IPS-18c (cell line): Measurements from ENCODE around the gene NCF1.
"Not testable (repeated sequence)": the region's sequence is repeated elsewhere in the genome, so short reads cannot be mapped to it uniquely, and the experiment has no call there.

ENCODE experiments used
- H3K4me3 ChIP-seq: 2 replicates; pipeline ENCODE4 v1.7.0; 2013; ENCODE audit warnings: low read depth, mild to moderate bottlenecking, low read length, moderate library complexity; ENCODE audit not compliant: insufficient read depth
- H3K9me3 ChIP-seq: one replicate; pipeline ENCODE4 v1.6.1; 2013; ENCODE audit warnings: mild to moderate bottlenecking, low read length, moderate library complexity; ENCODE audit not compliant: control insufficient read depth, insufficient read depth

NCF1 gene

DNA sequence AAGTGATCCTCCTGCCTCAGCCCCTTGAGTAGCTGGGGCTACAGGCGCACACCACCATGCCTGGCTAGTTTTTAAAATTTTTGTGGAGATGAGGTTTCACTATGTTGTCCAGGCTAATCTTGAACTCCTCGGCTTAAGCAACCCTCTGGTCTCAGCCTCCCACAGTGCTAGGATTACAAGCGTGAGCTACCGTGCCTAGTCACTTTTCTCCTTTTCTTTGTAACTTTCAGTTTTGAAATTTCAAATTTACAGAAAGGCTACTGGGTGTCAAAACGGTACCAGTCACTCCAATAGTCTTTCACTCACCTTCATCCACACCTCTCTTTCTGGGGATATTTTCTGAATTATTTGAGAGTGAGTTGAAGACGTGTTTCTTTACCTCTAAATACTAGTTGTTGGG is 1.3 kb downstream of the NCF1 start:
- not testable (repeated sequence) for H3K4me3 ChIP-seq, H3K9me3 ChIP-seq

DNA sequence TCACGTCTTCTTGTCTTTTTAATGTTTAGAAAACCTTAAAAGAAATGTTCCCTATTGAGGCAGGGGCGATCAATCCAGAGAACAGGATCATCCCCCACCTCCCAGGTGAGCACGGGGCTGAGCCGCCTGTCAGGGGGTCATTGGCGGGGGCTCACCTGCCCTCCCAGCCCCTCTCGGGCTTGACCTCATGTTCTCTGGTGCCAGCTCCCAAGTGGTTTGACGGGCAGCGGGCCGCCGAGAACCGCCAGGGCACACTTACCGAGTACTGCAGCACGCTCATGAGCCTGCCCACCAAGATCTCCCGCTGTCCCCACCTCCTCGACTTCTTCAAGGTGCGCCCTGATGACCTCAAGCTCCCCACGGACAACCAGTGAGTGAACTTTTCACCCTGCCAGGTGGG is 5.2 kb downstream of the NCF1 start:
- H3K4me3 ChIP-seq, H3K9me3 ChIP-seq: not testable (repeated sequence)

DNA sequence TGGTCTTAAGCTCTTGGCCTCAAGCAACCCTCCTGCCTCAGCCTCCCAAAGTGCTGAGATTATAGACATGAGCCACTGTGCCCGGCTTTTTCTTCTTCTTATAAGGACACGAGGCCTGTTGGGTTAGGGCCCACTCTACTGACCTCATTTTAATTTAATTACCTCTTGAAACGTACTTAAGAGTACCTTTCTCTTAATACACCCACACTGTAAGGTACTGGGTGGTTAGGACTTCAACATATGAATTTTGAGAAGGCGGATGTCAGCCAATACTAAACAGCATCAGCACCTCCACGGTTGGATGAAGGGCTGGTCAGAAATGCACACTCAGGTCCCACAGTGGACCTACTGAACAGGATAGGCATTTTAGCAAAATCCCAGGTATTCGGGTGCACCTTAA is 7.9 kb downstream of the NCF1 start:
- H3K4me3 ChIP-seq, H3K9me3 ChIP-seq: not testable (repeated sequence)

DNA sequence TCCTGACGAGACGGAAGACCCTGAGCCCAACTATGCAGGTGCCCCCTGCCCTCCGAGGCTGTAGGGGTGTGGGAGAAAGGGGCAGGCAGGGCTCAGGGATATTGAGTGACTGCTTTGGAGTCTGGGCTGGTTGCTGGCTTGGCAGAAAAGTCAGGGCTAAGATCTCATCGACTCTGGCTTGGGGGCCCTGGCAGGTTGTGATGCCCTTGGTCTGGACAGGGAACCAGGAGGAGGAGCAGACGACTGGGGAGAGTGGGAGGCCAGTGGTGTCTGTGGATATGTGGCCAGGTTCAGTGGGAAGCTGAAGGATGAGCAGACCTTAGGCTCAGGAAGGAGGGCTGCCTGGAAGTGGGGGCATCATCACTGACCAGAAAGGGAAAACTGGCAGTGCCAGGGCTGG is 9.8 kb downstream of the NCF1 start:
- H3K4me3 ChIP-seq, H3K9me3 ChIP-seq: not testable (repeated sequence)

DNA sequence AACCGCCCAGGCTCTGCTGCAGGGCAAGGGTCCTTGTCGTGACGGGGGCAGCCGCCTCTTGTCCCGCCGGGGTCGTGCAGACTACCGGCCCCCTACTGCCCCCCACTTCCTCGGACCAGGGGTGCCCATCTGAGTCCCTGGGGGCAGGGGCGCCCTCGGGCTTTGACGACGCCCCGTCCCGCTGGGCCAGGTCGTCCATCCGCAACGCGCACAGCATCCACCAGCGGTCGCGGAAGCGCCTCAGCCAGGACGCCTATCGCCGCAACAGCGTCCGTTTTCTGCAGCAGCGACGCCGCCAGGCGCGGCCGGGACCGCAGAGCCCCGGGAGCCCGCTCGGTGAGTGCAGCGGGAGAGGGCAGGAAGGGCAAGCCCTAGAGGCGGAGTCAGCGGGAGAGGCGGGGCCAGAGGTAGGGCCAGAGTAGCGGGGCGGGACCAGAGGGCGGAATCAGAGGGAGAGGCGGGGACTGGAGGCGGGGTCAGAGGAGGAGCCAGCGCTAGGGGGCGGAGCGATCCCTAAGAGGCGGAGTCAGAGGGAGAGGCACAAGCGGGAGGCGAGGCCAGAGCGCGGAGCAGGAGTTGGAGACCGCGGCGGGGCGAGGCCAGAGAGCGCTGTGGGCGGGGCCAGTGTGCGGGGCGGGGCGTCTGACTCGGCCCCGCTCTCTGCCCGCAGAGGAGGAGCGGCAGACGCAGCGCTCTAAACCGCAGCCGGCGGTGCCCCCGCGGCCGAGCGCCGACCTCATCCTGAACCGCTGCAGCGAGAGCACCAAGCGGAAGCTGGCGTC is 14.7 kb downstream of the NCF1 start:
- not testable (repeated sequence) for H3K4me3 ChIP-seq

DNA sequence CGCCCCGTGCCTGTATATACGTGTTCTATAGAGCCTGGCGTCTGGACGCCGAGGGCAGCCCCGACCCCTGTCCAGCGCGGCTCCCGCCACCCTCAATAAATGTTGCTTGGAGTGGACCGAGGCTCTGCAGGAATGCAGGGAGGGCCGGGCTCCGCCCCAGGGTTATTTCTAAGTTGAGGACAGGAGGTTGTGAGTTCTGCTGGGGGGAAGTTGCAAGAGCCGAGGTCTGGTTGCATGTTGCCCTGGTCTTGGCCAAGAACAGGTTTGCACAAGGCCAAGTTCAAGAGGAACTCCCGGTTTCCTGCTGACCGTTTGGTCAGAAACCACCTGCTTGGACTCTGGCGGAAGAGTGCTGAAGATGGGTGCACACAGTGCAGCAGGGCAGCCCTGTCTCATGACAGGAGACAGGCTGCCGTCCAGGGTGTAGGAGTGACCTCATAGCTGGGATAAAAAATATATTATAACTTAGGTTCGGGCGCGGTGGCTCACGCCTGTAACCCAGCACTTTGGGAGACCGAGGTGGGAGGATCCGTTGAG is 15.5 kb downstream of the NCF1 start:
- not testable (repeated sequence) for H3K4me3 ChIP-seq, H3K9me3 ChIP-seq

More for the DNA sequence above, 14.7 kb downstream of the NCF1 start:
- H3K9me3 ChIP-seq = not testable (repeated sequence)

DNA sequence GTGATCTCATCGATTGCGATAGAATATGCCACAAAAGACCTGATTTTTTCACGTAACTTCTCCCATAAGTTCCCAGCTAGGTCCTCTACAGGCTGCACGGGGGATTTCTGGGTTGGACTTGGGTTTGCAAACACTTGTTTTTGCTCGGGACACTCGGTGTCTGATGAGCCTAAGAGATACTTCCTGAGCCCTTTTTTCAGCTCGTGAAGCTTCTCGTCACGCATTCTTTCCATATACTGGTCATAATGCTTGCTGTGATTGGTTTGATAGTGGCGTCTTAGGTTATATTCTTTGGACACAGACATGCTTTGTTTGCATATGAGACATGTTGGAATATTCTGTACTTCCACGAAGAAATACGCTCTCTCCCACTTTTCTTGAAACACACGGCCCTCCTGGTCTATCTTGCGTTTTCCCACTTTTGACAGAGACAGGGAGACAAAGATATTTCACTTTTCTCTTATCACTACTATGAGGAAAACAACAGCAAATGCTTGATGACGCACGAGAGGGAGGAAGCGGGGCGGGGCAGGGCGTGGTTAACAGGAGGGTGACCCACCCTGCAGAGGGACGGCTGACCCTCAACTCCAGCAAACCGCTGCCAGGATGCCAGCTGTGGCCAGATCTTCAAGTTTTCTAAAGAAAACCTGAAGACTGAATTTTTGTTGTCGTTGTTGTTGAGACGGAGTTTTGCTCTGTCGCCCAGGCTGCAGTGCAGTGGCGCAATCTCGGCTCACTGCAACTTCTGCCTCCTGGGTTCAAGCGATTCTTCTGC is 24.2 kb downstream of the NCF1 start:
- not testable (repeated sequence) for H3K4me3 ChIP-seq, H3K9me3 ChIP-seq

DNA sequence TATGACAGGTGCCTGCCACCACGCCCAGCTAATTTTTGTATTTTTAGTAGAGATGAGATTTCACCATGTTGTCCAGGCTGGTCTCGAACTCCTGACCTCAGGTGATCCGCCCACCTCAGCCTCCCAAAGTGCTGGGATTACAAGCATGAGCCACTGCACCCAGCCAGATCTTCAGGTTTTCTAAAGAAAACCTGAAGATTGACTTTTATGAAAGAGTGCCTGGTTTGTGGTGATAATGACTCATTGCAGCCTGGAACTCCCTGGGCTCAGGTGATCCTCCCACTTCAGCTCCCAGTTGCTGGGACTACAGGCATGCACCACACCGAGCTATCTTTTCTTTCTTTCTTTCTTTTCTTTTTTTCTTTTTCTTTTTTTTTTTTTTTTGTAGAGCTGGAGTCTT is 24.8 kb downstream of the NCF1 start:
- H3K9me3 ChIP-seq, H3K4me3 ChIP-seq: not testable (repeated sequence)

DNA sequence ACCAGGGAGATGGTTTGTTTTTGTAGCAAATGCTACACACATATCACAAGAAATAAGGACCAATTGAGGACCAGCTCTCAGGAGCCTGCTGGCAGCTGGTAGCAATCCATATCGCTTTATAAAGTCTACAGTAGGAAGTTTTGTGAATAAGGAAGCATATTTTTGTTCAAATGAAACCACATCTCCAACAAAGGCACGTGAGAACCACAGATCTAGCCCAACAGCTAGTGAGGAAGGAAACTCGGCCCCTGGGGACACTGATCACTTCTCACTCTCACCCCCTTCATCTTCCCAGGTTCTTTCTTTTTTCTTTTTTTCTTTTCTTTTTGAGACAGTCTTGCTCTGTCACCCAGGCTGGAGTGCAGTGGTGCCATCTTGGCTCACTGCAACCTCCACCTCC is 42.1 kb downstream of the NCF1 start:
- H3K9me3 ChIP-seq, H3K4me3 ChIP-seq: not testable (repeated sequence)

DNA sequence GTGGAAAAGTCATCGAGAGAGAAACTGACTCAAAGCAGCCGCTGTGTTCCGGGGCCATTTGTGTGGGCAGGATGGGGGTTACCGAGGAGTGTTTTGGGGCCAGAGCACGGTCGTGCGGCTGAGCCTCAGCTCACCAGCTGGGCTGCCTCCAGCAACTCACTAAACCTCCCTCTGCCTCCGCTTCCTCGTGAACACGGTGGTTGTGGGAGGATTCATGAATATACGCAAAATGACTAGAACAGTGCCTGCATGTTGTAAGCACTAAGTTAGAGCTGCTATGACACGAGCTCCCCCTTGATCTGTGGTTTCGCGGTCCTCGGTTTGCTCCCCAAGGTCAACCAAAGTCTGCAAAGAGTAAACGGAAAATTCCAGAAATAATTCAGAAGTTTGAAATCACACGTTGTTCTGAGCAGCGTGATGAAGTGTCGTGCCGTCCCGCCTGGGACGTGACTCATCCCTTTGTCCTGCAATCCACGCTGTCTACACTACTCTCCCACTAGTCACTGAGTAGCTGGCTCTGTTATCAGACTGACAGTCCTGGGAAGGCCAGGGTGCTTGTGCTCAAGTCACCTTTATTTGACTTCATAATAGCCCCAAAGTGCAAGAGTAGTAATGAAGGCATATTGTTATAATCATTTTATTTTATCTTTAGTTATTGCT is 46.5 kb downstream of the NCF1 start:
- not testable (repeated sequence) for H3K4me3 ChIP-seq, H3K9me3 ChIP-seq

DNA sequence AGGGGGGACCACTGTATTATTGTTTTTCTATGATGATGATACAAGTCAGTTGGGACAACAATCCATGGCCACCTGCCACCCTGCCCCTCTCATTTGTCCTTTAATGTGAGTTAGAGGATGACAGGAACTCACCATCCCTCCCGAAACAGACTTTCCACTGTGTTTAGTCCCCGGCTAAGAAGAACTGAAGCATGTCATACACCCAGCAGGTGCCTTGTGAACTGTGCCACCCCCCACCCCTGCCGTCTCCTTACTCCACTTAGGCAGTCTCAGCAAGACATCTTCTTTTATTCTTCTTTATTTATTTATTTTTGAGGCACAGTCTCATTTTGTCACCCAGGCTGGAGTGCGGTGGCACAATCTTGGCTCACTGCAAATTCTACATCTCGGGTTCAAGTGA is 47.4 kb downstream of the NCF1 start:
- H3K4me3 ChIP-seq, H3K9me3 ChIP-seq: not testable (repeated sequence)

DNA sequence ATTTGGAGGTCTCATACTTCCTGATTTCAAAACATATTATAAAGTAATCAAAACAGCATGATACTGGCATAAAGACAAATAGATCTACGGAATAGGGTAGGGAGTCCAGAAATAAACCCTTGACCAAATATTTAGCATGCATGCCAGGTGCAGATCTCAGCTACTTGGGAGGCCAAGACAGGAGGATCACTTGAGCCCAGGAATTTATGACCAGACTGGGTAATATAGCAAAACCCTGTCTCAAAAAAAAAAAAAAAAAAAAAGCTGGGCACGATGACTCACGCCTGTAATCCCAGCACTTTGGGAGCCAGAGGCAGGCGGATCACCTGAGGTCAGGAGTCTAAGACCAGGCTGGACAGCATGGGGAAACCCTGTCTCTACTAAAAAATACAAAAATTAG is 56.1 kb downstream of the NCF1 start:
- H3K9me3 ChIP-seq = not testable (repeated sequence)

DNA sequence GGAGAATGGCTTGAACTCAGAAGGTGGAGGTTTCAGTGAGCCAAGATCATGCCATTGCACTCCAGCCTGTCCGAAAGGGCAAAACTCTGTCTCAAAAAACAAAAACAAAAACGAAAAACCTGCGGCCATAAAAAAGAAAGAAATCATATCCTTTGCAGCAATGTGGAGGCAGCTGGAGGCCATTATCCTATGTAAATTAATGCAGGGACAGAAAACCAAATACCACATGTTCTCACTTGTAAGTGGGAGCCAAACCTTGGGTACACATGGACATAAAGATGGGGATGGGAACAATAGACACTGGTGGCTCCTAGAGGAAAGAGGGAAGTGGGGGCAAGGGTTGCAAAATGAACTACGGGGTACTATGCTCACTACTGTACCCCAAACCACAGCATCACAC is 56.6 kb downstream of the NCF1 start:
- not testable (repeated sequence) for H3K9me3 ChIP-seq, H3K4me3 ChIP-seq

More for the DNA sequence above, 56.1 kb downstream of the NCF1 start:
- not testable (repeated sequence) for H3K4me3 ChIP-seq
